Upper lobe of left lung (tissue), 6 donors: ENCODE measurements around the gene ABCA12. TPM values are rescaled to one million over a fixed set of nuclear protein-coding genes. Genes with fewer than 3 reads are reported as not detected.
A peak's percentile ranks its signal among the peaks of the same experiment; 100 is the strongest.
"Not testable (repeated sequence)": the region's sequence is repeated elsewhere in the genome, so short reads cannot be mapped to it uniquely, and the experiment has no call there.

Experiments
- ATAC-seq, 2 donors: fragments of 200-7000 bp; cut with Tn5 transposase; one replicate each; pipeline ENCODE4 v1.9.1; 2022; ENCODE audit warnings: mild to moderate bottlenecking in 2 of 2, moderate library complexity in 2 of 2; ENCODE audit not compliant: low FRiP score in 2 of 2
- DNase-seq, 2 donors: peaks; one replicate each; pipeline ENCODE4 v3.0.0-alpha.2; 2019 to 2020
- H3K27ac ChIP-seq, 4 donors: fragments of 200-600 bp; sonication (generic); one replicate each; pipeline ENCODE4 v1.5.1; 2016 to 2019
- H3K27me3 ChIP-seq, 4 donors: fragments of 200-600 bp; sonication (generic); one replicate each; pipeline ENCODE4 v1.5.1; 2017 to 2019
- H3K36me3 ChIP-seq, 4 donors: fragments of 200-600 bp; sonication (generic); one replicate each; pipeline ENCODE4 v1.5.1; 2016 to 2019
- H3K4me1 ChIP-seq, 4 donors: fragments of 200-600 bp; sonication (generic); one replicate each; pipeline ENCODE4 v1.5.1; 2018 to 2019
- H3K4me3 ChIP-seq, 4 donors: fragments of 200-600 bp; sonication (generic); one replicate each; pipeline ENCODE4 v1.5.1; 2017 to 2019; ENCODE audit warnings: mild to moderate bottlenecking in 2 of 4, moderate library complexity in 1 of 4
- H3K9me3 ChIP-seq, 4 donors: fragments of 200-600 bp; sonication (generic); one replicate each; pipeline ENCODE4 v1.5.1; 2018 to 2019
- CTCF ChIP-seq, 6 experiments: fragments of 450-650 bp in 4 of 6; fragments of 200-600 bp in 2 of 6; sonication (generic) in 2 of 6; IDR thresholded peaks; one replicate each; pipeline ENCODE4 v1.5.1; 2016 to 2019; ENCODE audit warnings: antibody characterized with exemption in 6 of 6
- EP300 ChIP-seq, 4 donors: sonication (generic); formaldehyde crosslinking; IDR thresholded peaks; one replicate each; pipeline ENCODE4 v1.5.1; 2017; ENCODE audit warnings: antibody characterized with exemption in 4 of 4, control low read depth in 2 of 4
- POLR2A ChIP-seq, 4 donors: fragments of 450-650 bp; IDR thresholded peaks; one replicate each; pipeline ENCODE4 v1.5.1; 2016 to 2017; ENCODE audit warnings: antibody characterized with exemption in 4 of 4, mild to moderate bottlenecking in 2 of 4
- POLR2AphosphoS5 ChIP-seq, 2 donors: sonication (generic); formaldehyde crosslinking; IDR thresholded peaks; one replicate each; pipeline ENCODE4 v1.5.1; 2017; ENCODE audit warnings: antibody characterized with exemption in 2 of 2
- WGBS, 2 donors: methylation state at CpG; one replicate each; pipeline ENCODE4 v1.1.5; 2017 to 2018; 5-methylcytosine and 5-hydroxymethylcytosine counted together
- total RNA-seq, 6 donors: library from RNA; depleted of rRNA in 4 of 6; stranded (reverse); fragments of >200 nt in 4 of 6; gene quantifications; one replicate each; pipeline versions ENCODE4 v1.1.0 to v1.2.1, GENCODE V29; 2016 to 2021
- donor health status: DM: no; HTN: no; CAD: no; lungs with moderate emphysema.
- donor health status: DM: no; HTN: yes; CAD: no; lungs with severe emphysema.

The ABCA12 gene
- total RNA-seq, 6 donors from 2014 or later = 0.03 to 0.44 (median 0.10) TPM; not detected in 3

DNA sequence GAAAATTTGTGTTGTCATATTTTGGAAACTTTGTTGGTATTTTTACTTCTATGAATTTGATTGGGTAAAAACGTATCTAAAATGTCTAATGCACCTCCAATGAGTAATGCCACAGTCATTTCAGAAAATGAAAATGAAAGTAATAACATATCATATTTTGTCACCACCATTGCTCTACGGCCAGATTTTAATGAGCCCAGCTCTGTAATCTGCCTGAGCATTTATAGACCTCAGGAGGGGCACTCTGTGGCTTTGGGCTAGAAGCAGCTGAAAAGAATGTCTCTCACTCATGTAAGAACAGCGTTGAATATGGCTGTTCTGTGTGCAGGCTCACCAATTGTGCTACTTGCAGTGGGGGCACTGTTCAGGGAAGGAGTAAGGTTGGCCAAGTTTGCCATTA lies 32.7 kb upstream of the ABCA12 start:
- Histone ChIP-seq H3K27me3 (no peaks in the 10 kb centered on the region), H3K4me3 (peak overlapping the region in 2 of 4 donors; percentile 13 to 17), H3K36me3 (no peaks in the 10 kb centered on the region), H3K9me3 (no peaks in the 10 kb centered on the region), H3K4me1 (peaks cover 0 to 7% (median 0%) of the 10 kb centered on the region in 4 donors), H3K27ac (no peak overlapping the region)
- WGBS, 2 donors = 28 to 42% methylated on average over 3 of the region's 3 CpGs
- DNase-seq (no peak), ATAC-seq (peak in 1 of 2 donors; percentile 8)
- no peak for TF ChIP-seq POLR2A (IDR thresholded peaks at IDR 0.05)
- TF ChIP-seq POLR2AphosphoS5 (IDR thresholded peaks at IDR 0.05) = no peak
- no peak for TF ChIP-seq EP300 (IDR thresholded peaks at IDR 0.05)
- no peak for TF ChIP-seq CTCF (IDR thresholded peaks at IDR 0.05)

GRCh38 chr2:215166505-215166904 lies 28.1 kb upstream of the ABCA12 start:
- H3K4me3 ChIP-seq, H3K27me3 ChIP-seq, DNase-seq, ATAC-seq, H3K9me3 ChIP-seq, H3K27ac ChIP-seq, H3K4me1 ChIP-seq, H3K36me3 ChIP-seq: not testable (repeated sequence)
- WGBS, 2 donors = 76 to 86% methylated on average over 2 of the region's 2 CpGs

GRCh38 chr2:215163319-215163718 lies 24.9 kb upstream of the ABCA12 start:
- not testable (repeated sequence) for H3K27me3 ChIP-seq, ATAC-seq, H3K4me1 ChIP-seq, H3K9me3 ChIP-seq, H3K36me3 ChIP-seq, H3K27ac ChIP-seq, H3K4me3 ChIP-seq
- WGBS, 2 donors = 91 to 97% methylated on average over 6 to 25 of the region's 31 CpGs
- peak in 1 of 2 donors; percentile 74 for DNase-seq

DNA sequence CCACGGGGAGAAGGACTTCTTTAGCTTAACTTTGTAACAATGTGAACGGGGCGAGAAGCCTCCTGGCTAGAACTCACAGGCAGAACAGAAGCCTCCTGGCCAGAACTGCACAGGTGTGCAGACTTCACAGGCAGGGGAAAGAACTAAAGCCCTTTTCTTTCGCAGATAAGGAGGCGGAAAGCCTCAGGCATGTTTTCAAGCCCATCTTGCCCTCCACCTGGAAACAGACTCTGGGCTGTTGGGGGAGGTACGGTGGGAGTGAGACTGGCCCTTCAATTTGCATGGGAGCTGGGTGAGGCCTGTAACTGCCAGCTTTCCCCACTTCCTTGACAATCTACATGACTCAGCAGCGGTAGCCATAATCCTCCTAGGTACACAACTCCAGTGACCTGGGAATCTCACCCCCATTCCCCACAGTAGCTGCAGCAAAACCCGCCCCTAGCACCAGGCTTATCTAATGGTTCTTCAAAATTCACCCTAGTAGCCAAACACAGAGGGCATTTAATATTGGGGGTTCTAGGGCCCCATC lies 22.9 kb upstream of the ABCA12 start:
- Histone ChIP-seq H3K9me3 (no peaks in the 10 kb centered on the region), H3K27ac (no peak overlapping the region), H3K27me3 (no peaks in the 10 kb centered on the region), H3K4me3 (no peak overlapping the region), H3K36me3 (no peaks in the 10 kb centered on the region), H3K4me1 (no peaks in the 10 kb centered on the region)
- DNase-seq (no peak), ATAC-seq (no peak)
- no peak for TF ChIP-seq POLR2A (IDR thresholded peaks at IDR 0.05)
- TF ChIP-seq POLR2AphosphoS5 (IDR thresholded peaks at IDR 0.05) = no peak
- no peak for TF ChIP-seq EP300 (IDR thresholded peaks at IDR 0.05)
- no peak for TF ChIP-seq CTCF (IDR thresholded peaks at IDR 0.05)
- 85 to 92% methylated on average over 7 to 8 of the region's 8 CpGs for WGBS, 2 donors

DNA sequence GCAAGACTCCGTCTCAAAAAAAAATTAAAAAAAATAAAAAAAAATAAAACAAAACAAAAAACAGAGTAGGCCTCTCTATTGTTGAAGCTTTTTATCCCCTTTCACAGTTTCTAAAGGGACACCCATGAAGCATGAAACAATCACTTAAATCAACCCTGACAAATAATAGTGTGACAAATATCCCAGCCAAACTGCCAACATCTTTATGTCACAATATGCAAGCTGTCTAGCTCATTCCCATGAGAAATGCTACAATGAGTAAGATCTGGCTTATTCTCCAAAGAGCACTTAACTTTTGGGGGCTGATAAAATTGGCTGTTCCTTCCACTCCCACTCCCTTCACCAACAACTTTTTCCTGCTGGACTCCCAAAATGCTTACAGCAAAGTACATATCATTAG lies 21.7 kb upstream of the ABCA12 start:
- Histone ChIP-seq H3K27me3 (no peaks in the 10 kb centered on the region), H3K27ac (no peak overlapping the region), H3K4me3 (no peak overlapping the region), H3K36me3 (no peaks in the 10 kb centered on the region), H3K4me1 (no peaks in the 10 kb centered on the region), H3K9me3 (no peaks in the 10 kb centered on the region)
- no peak for ATAC-seq
- DNase-seq = no peak
- 92 to 94% methylated on average over 1 of the region's 1 CpG for WGBS, 2 donors
- no peak for TF ChIP-seq CTCF (IDR thresholded peaks at IDR 0.05)
- TF ChIP-seq EP300 (IDR thresholded peaks at IDR 0.05) = no peak
- TF ChIP-seq POLR2A (IDR thresholded peaks at IDR 0.05) = no peak

- no peaks in the 10 kb centered on the region for H3K9me3 ChIP-seq
- H3K27me3 ChIP-seq = no peaks in the 10 kb centered on the region
- DNase-seq (no peak), ATAC-seq (no peak)
- no peaks in the 10 kb centered on the region for H3K36me3 ChIP-seq
- 83 to 86% methylated on average over 2 of the region's 2 CpGs for WGBS, 2 donors
- no peak overlapping the region for H3K4me3 ChIP-seq
- TF ChIP-seq POLR2A (IDR thresholded peaks at IDR 0.05) = no peak
- TF ChIP-seq CTCF (IDR thresholded peaks at IDR 0.05) = no peak
- no peaks in the 10 kb centered on the region for H3K4me1 ChIP-seq
- H3K27ac ChIP-seq = no peak overlapping the region
Observed at GRCh38 chr2:215156453-215156852, 18.0 kb upstream of the ABCA12 start.
